Hepatocyte (in vitro differentiated cells): Measurements from ENCODE around the gene PXDN. TPM values are rescaled to one million over a fixed set of nuclear protein-coding genes. Genes with fewer than 3 reads are reported as not detected.

Experiments used
- DNase-seq: peaks from one replicate; pipeline ENCODE4 v3.0.0-alpha.2; 2016; ENCODE audit warnings: low spot score
- H2AFZ ChIP-seq: fragments of 200-600 bp; sonication (generic); 2 replicates; pipeline ENCODE4 v1.6.0; 2016; ENCODE audit warnings: antibody characterized with exemption, mild to moderate bottlenecking
- H3K27ac ChIP-seq: fragments of 200-600 bp; sonication (generic); 2 replicates; pipeline ENCODE4 v1.5.1; 2016; ENCODE audit warnings: mild to moderate bottlenecking
- H3K27me3 ChIP-seq: fragments of 200-600 bp; sonication (generic); 2 replicates; pipeline ENCODE4 v1.6.1; 2016
- H3K36me3 ChIP-seq: fragments of 200-600 bp; sonication (generic); replicated peaks from 2 replicates; pipeline ENCODE4 v1.5.1; 2016; ENCODE audit warnings: low read depth; ENCODE audit not compliant: insufficient read depth
- H3K4me1 ChIP-seq: fragments of 200-600 bp; sonication (generic); 2 replicates; pipeline ENCODE4 v1.5.1; 2016; ENCODE audit warnings: mild to moderate bottlenecking, moderate library complexity; ENCODE audit not compliant: insufficient read depth
- H3K4me2 ChIP-seq: fragments of 200-600 bp; sonication (generic); 2 replicates; pipeline ENCODE4 v1.6.0; 2016
- H3K4me3 ChIP-seq: fragments of 200-600 bp; sonication (generic); 2 replicates; pipeline ENCODE4 v1.5.1; 2016; ENCODE audit warnings: mild to moderate bottlenecking
- H3K79me2 ChIP-seq: fragments of 200-600 bp; sonication (generic); 2 replicates; pipeline ENCODE4 v1.6.0; 2017; ENCODE audit warnings: mild to moderate bottlenecking
- H3K9me2 ChIP-seq: fragments of 200-600 bp; sonication (generic); replicated peaks from 2 replicates; pipeline ENCODE4 v1.6.0; 2017; ENCODE audit warnings: mild to moderate bottlenecking; ENCODE audit not compliant: insufficient read depth
- H3K9me3 ChIP-seq: fragments of 200-600 bp; sonication (generic); 2 replicates; pipeline ENCODE4 v1.5.1; 2016; ENCODE audit warnings: low read depth, mild to moderate bottlenecking
- H4K20me1 ChIP-seq: fragments of 200-600 bp; sonication (generic); 2 replicates; pipeline ENCODE4 v1.6.0; 2016; ENCODE audit warnings: mild to moderate bottlenecking; ENCODE audit not compliant: insufficient read depth, poor library complexity, severe bottlenecking
- EZH2 ChIP-seq: fragments of 200-600 bp; sonication (generic); IDR thresholded peaks from 2 replicates; pipeline ENCODE4 v1.6.1; 2016; ENCODE audit warnings: antibody characterized with exemption, mild to moderate bottlenecking, borderline replicate concordance
- EZH2phosphoT487 ChIP-seq: fragments of 200-600 bp; sonication (generic); IDR thresholded peaks from one replicate; pipeline ENCODE4 v1.6.1; 2018; ENCODE audit warnings: antibody characterized with exemption, mild to moderate bottlenecking, low read depth, moderate library complexity; ENCODE audit not compliant: unreplicated experiment, severe bottlenecking
- WGBS: methylation state at CpG from one replicate; pipeline ENCODE4 v1.1.6; 2016; ENCODE audit warnings: low lambda C conversion rate; ENCODE audit errors: missing lambda C conversion rate; 5-methylcytosine and 5-hydroxymethylcytosine counted together
- polyA plus RNA-seq: library from polyadenylated mRNA; unstranded; fragments of >200 nt; fragmentation: Nextera tagmentation; extraction: Ambion mirVana; gene quantifications from 2 replicates; pipeline ENCODE4 v1.2.1, GENCODE V29; 2016
- total RNA-seq: library from RNA; depleted of rRNA; stranded (reverse); fragments of >200 nt; gene quantifications from 2 replicates; pipeline ENCODE4 v1.2.3, GENCODE V29; 2014
- TF ChIP-seq, protein P1 (sequence below): fragments of 200-600 bp; sonication (generic); IDR thresholded peaks from 2 replicates; pipeline ENCODE4 v1.5.1; 2016; ENCODE audit warnings: antibody characterized with exemption, mild to moderate bottlenecking; ENCODE audit not compliant: poor library complexity

The PXDN gene
- total and polyA plus RNA-seq, 2 experiments from 2014 or later: 107 to 118 TPM

DNA sequence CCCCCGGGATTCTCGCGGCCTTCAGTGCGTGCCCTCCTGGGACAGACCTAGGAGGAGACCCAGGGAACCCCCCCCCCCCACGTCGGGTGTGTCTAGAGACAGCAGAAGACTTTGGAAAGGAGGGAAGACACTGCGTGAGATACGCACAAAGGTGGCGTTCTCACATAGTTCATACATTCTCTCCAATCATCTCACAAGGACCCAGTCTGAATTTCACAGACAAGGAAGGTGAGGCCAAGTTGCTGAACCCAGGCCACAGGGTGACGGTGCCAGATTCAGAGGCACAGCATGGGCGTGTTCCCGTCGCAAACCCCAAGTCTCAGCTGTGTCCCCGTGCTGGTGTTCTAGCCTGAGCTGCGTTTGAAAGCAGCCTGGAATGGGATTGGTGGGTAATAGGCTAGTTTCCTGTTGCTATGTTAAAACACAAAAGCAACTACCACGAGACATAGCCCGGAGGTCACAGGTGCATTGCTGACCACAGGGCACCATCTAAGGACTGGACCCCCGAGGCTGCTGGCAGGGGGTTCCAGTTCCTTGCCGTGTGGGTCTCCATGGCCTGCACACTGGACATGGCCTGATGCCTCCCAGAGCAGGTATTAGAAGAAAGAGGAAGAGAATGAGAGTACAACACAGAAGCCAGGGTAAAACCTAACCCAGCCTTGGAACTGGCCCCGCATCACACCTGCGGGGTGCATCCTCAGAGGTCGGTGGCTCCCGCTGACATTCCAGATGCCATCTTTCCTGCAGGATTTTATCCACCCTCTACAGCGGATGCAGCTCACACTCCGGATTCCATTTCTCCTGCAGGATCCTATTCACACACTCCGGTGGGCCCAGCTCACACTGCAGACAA is 1.1 kb upstream of the PXDN start:
- Histone ChIP-seq H3K9me2 (no peaks in the 10 kb centered on the region), H3K9me3 (no peaks in the 10 kb centered on the region), H3K79me2 (peaks cover 36% of the 10 kb centered on the region), H3K27me3 (peaks cover 10% of the 10 kb centered on the region), H2AFZ (no peak overlapping the region), H3K4me1 (peaks cover 6% of the 10 kb centered on the region), H3K36me3 (no peaks in the 10 kb centered on the region), H3K4me3 (no peak overlapping the region), H3K4me2 (peak overlapping the region; percentile 84), H3K27ac (peak overlapping the region; percentile 98), H4K20me1 (peaks cover 17% of the 10 kb centered on the region)
- WGBS: 85% methylated on average over 23 of the region's 26 CpGs
- no peak for TF ChIP-seq EZH2phosphoT487
- no peak for TF ChIP-seq EZH2
- TF ChIP-seq, protein P1, sequence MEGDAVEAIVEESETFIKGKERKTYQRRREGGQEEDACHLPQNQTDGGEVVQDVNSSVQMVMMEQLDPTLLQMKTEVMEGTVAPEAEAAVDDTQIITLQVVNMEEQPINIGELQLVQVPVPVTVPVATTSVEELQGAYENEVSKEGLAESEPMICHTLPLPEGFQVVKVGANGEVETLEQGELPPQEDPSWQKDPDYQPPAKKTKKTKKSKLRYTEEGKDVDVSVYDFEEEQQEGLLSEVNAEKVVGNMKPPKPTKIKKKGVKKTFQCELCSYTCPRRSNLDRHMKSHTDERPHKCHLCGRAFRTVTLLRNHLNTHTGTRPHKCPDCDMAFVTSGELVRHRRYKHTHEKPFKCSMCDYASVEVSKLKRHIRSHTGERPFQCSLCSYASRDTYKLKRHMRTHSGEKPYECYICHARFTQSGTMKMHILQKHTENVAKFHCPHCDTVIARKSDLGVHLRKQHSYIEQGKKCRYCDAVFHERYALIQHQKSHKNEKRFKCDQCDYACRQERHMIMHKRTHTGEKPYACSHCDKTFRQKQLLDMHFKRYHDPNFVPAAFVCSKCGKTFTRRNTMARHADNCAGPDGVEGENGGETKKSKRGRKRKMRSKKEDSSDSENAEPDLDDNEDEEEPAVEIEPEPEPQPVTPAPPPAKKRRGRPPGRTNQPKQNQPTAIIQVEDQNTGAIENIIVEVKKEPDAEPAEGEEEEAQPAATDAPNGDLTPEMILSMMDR: no peak
- DNase-seq: no peak

DNA sequence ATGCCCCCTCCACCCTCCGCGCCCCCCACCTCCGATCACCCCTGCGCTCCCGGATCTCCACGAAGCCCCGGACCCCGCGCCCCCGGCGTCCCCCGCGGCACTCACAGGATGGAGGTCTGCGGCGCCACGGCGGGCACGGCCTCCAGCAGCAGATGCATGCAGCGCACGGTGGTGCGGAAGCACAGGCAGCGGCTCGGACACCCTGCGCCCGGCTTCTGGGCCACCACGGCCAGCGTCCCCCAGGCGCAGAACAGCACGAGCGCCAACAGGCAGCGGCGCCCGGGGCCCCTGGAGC is 217 bp downstream of the PXDN start:
- WGBS: 3% methylated on average over 33 of the region's 33 CpGs
- no peaks in the 10 kb centered on the region for H3K36me3 ChIP-seq
- H3K9me3 ChIP-seq: no peaks in the 10 kb centered on the region
- TF ChIP-seq EZH2 (no peak), EZH2phosphoT487 (no peak)
- TF ChIP-seq, protein P1: no peak
- peaks cover 49% of the 10 kb centered on the region for H3K79me2 ChIP-seq
- H3K4me1 ChIP-seq: peaks cover 6% of the 10 kb centered on the region
- H3K9me2 ChIP-seq: no peaks in the 10 kb centered on the region
- H2AFZ ChIP-seq: peak overlapping the region; percentile 39
- H3K4me2 ChIP-seq: peak overlapping the region; percentile 84
- peaks cover 19% of the 10 kb centered on the region for H4K20me1 ChIP-seq
- no peak for DNase-seq
- H3K27me3 ChIP-seq: peaks cover 10% of the 10 kb centered on the region
- peak overlapping the region; percentile 98 for H3K27ac ChIP-seq
- H3K4me3 ChIP-seq: peak overlapping the region; percentile 85

DNA sequence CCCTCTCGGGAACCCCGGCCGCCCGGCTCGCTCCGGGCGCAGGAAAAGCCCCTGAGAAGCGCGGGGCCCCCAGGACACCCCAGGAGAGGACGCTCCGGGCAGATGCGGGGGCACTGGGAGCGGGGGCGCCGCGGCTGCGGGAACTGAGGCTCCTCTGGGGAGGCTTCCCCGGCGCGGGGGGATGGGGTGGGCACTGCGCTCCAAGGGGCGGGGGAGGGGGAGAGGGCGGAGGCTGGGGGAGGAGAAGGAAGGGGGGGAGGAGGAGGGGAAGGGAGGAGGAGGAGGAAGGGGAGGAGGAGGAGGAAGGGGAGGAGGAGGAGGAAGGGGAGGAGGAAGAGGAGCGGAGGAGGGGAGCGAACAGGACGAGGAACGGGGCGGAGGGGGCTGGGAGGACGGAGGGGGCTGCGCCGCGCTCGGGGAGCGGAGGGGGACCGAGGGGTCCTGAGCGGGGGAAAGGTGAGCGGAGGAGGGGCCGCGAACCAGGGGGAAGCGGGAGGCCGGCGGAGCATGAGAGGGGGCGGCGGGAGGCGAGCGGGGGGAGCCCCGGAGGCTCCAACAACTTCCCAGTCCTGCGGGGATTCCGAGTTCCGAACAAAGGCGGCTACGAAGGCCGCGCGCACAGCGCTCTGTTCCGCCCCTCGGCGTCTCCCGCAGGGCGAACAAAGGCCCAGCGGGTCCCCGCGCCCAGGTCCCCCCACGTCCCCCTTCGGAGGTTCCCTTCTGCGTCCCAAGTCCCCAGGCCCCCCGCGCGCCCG is 742 bp downstream of the PXDN start:
- H3K36me3 ChIP-seq: no peaks in the 10 kb centered on the region
- 1% methylated on average over 21 of the region's 71 CpGs for WGBS
- H4K20me1 ChIP-seq: peaks cover 19% of the 10 kb centered on the region
- H3K79me2 ChIP-seq: peaks cover 55% of the 10 kb centered on the region
- H3K4me3 ChIP-seq: peak overlapping the region; percentile 90
- H3K9me3 ChIP-seq: no peaks in the 10 kb centered on the region
- peak; percentile 68 for DNase-seq
- H2AFZ ChIP-seq: peak overlapping the region; percentile 61
- no peaks in the 10 kb centered on the region for H3K9me2 ChIP-seq
- peak overlapping the region; percentile 84 for H3K4me2 ChIP-seq
- H3K4me1 ChIP-seq: peaks cover 6% of the 10 kb centered on the region
- peaks cover 10% of the 10 kb centered on the region for H3K27me3 ChIP-seq
- TF ChIP-seq, protein P1: no peak
- TF ChIP-seq EZH2phosphoT487: no peak
- H3K27ac ChIP-seq: peak overlapping the region; percentile 98
